Cardiac fibroblast (primary cell): Measurements from ENCODE around the gene DOCK8.
A peak's percentile ranks its signal among the peaks of the same experiment; 100 is the strongest.

Source experiments
- DNase-seq, 2 donors: peaks; one replicate each; pipeline versions ENCODE4 v3.0.0 to v3.0.0-alpha.2; 2010; ENCODE audit warnings: low read depth in 2 of 2
- H3K4me3 ChIP-seq, 2 donors: replicated peaks in 1 of 2; 1 replicate in 1 of 2; 2 replicates in 1 of 2; pipeline ENCODE4 v1.5.1; 2011; ENCODE audit warnings: low read depth in 2 of 2, low read length in 2 of 2, mild to moderate bottlenecking in 2 of 2, moderate library complexity in 1 of 2
- TF ChIP-seq, protein P1 (sequence below): IDR thresholded peaks from one replicate; pipeline ENCODE4 v1.5.1; 2011; ENCODE audit warnings: low read depth, mild to moderate bottlenecking, low read length, inconsistent platforms

The DOCK8 gene

DNA sequence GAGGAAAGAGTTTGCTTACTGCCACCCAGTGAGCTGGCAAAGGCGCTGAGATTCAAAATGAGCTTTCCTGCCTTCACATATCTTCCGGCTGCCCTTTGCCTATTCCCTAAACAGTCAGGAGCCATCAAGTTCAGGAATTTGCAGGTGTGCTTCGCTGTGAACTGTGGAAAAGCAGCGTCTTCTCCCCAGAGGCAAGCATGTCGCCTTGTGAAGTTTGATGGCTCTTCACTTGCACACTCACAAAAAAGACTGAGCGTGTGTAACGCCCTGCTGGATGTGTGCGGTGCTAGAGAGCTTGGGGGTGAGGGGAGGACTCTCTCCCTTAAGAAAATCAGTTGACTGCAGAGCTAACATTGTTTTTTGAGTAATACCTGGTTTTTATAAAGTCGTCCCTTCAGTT, 288.7 kb downstream of the DOCK8 start:
- no peak overlapping the region for H3K4me3 ChIP-seq
- no peak for DNase-seq
- TF ChIP-seq, protein P1, sequence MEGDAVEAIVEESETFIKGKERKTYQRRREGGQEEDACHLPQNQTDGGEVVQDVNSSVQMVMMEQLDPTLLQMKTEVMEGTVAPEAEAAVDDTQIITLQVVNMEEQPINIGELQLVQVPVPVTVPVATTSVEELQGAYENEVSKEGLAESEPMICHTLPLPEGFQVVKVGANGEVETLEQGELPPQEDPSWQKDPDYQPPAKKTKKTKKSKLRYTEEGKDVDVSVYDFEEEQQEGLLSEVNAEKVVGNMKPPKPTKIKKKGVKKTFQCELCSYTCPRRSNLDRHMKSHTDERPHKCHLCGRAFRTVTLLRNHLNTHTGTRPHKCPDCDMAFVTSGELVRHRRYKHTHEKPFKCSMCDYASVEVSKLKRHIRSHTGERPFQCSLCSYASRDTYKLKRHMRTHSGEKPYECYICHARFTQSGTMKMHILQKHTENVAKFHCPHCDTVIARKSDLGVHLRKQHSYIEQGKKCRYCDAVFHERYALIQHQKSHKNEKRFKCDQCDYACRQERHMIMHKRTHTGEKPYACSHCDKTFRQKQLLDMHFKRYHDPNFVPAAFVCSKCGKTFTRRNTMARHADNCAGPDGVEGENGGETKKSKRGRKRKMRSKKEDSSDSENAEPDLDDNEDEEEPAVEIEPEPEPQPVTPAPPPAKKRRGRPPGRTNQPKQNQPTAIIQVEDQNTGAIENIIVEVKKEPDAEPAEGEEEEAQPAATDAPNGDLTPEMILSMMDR, result no peak

DNA sequence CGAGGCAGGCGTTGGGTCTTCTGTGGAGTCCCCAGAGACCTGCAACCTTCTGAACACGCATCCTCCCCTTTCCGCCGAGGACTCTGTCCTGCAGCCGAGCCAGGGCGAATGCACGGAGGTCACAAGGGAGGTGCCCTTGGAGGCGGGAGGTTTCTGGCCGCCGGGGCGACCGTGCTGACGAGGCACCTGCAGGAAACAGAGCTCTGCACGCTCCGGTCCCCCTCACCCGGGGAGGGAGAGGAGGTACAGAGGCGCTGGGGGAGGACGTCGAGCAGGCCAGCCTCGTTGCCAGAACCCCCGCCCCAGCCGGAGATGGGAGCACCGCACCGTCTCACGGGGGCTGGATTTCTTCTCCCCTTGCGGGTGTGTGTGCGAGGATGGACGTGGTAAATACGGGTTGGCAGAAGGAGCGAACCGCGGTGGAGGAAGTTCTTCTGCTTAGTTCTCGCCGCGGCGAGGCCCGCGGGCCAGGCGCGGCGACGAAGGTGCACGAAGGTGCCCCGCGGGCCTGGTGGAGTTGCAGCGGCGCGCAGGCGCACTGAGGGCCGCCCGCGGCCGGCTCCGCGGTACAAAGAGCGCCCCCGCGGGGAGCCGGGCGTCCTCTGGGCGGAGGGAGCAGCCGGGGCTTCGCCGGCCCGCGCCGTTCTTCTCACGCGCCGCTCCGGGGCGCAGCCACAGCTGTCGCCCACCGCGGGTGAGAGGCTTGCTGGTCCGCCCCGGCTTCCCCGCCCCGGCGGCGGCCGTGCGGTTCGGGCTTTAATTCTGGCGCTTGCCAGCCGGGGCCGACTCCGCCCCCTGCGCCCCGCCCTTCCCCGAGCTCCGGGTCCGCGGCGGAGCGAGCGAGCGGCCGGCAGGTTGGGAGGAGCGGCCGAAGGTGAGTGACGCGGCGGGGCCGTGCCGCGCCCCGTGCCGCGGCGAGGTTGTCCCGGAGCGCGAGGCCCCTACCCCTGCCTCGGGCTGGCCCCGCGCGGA, 289.5 kb downstream of the DOCK8 start, which contains the start of gene KANK1:
Gene KANK1, plus strand, starts transcription at position 815 of the 972 bp plus-strand sequence.
- DNase-seq, result peak; percentile 30 to 72
- TF ChIP-seq, protein P1, result no peak
- peak within 1 kb of the TSS; percentile 54 to 62 for H3K4me3 ChIP-seq

DNA sequence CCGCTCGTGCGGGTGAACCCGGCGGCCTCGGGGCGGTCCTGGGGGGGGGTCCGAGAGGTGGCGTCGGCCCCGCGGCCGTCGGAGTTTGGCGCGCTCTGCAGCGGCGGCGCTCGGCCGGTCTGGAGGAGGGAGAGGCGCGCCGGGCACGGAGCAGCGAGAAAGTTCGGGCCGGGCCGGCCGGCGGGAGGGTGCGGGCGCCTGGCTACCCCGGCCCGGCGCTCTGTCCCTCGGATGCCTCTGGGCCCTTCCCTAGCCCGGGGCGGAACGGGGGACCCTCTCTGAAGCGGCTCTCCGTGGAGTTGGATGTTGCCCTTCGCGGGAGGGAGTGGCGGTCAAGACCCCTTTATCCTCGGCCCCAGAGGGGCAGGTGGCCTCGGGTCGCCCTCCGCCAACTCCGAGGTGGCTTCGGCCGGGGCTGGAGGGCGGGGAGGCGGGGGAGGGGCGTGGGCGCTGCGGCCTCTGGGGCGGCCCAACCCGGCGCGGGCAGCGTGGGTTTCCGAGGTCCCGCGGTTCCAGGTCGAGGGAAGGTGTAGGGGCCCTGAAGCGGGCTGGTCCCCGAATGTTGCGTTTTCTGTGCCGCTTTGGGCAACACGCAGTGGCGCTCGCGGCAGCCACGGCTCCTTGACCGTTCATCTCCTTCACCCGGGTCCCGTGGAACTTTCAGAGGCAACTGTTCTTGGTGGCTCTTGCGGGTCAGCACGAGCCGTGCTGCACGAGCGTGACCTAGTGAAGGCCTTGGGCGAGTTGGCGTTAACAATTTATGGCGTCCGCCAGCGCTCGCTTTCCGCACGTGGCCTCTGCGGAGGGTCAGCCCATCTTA, 290.5 kb downstream of the DOCK8 start:
- H3K4me3 ChIP-seq, result peak overlapping the region; percentile 54 to 62
- TF ChIP-seq, protein P1, result no peak
- peak in 1 of 2 donors; percentile 13 for DNase-seq

DNA sequence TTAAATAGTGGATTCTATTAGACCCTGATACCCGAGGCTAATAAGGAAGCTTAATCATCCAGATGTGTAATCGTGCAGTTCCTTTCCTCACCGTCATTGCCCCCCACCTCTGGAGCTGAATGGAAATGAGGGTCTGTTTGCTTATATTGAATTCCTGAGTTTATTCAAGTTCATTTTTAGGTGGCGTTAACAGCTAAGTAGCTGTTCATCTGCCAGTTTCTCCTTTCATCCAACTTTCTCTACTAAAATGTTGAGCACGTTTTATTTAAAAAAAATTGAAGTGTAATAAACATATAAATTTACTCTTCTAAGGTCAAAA, 291.0 kb downstream of the DOCK8 start:
- TF ChIP-seq, protein P1, result no peak
- peak overlapping the region in 1 of 2 donors; percentile 62 for H3K4me3 ChIP-seq
- DNase-seq, result no peak

DNA sequence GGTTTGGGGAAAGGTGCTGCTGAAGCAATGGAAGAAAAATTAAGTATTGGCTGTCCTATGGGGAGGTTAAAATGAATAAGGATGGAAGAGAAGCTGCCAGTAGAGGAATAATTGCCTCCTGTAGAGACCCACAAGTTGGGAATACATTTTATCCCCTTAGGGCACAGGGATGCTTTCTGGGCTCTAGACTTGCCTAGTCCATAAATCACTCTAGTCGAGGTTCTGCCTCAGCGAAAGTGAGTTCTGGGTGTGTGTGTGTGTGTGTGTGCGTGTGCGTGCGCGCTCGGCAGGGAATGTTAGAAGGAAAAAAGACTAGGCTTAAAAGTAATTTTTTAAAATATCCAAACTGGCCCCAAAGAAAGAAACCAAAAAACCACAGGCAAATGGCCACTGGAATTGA, 291.6 kb downstream of the DOCK8 start:
- no peak overlapping the region for H3K4me3 ChIP-seq
- TF ChIP-seq, protein P1, result no peak
- DNase-seq, result no peak

DNA sequence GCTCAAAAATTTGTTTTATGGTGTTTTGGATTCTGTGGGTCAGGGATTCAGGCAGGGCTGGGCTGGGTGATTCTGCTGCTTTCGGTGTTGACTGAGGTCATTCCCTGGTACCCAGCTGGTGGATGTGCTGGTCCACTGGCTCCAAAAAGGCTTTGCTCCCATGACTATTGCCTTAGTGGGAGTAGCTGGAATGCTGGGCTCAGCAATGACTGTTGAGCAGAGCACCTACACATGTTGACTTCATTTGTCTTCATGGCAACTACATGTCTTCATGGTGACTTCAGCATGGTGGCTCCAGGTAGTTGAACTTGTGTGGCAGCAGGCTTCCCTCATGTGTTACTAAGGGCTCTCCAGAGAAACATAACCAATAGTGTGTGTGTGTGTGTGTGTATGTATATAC, 297.2 kb downstream of the DOCK8 start:
- no peak for DNase-seq
- TF ChIP-seq, protein P1, result no peak
- H3K4me3 ChIP-seq, result no peak overlapping the region
